GM12878 (cell line): ENCODE measurements around the gene ATG9A. TPM values are rescaled to one million over a fixed set of nuclear protein-coding genes. Genes with fewer than 3 reads are reported as not detected.

Source experiments
- ATAC-seq: fragments of 200-7000 bp; cut with Tn5 transposase; 3 replicates; pipeline ENCODE4 v1.9.1; 2020; ENCODE audit warnings: mild to moderate bottlenecking, moderate library complexity
- BruUV-seq: library from RNA; stranded (reverse); fragments of 400-500 nt; replicated peaks from 2 replicates; lab custom pipeline; 2021; lab: Mats Ljungman, UMichigan
- CTCF ChIA-PET: fragments of 300-600 bp; sonication (Branson Sonifier 250); formaldehyde crosslinking; extraction: SDS; loops from one replicate; lab custom pipeline; 2021; ENCODE audit warnings: inconsistent platforms; lab: Yijun Ruan, JAX
- POLR2A ChIA-PET: fragments of 350-600 bp; formaldehyde crosslinking; extraction: SDS; loops from one replicate; lab custom pipeline; 2021; ENCODE audit warnings: inconsistent platforms; lab: Charles Lee
- RAD21 ChIA-PET: fragments of 300-600 bp; sonication (Branson Sonifier 250); formaldehyde crosslinking; loops from one replicate; lab custom pipeline; 2023; ENCODE audit warnings: antibody characterized with exemption; ENCODE audit not compliant: unreplicated experiment; lab: Charles Lee
- SMC1A ChIA-PET: fragments of 300-600 bp; sonication (Branson Sonifier 250); formaldehyde crosslinking; loops from one replicate; lab custom pipeline; 2023; ENCODE audit not compliant: unreplicated experiment, uncharacterized antibody; lab: Charles Lee
- DNase-seq: peaks from one replicate; pipeline ENCODE4 v3.0.0-alpha.2; 2011; ENCODE audit warnings: low read depth, low spot score
- FAIRE-seq: peaks from 3 replicates; lab custom pipeline; 2011; peaks lifted over from hg19 to GRCh38; lab: Jason Lieb, UNC
- H2AFZ ChIP-seq: 2 replicates; pipeline ENCODE4 v1.6.0; 2011; ENCODE audit warnings: low read depth, low read length, control low read depth; ENCODE audit not compliant: control insufficient read depth
- H3K27ac ChIP-seq: 2 replicates; pipeline ENCODE4 v1.5.1; 2011; ENCODE audit warnings: control low read depth; ENCODE audit not compliant: control insufficient read depth, insufficient read depth
- H3K27me3 ChIP-seq, 2 experiments: replicated peaks in 1 of 2; 2 replicates each; pipeline versions ENCODE4 v1.6.0 to v1.6.1; 2011; ENCODE audit warnings: low read length in 1 of 2; ENCODE audit not compliant: control insufficient read depth in 2 of 2, insufficient read depth in 2 of 2
- H3K36me3 ChIP-seq, 2 experiments: 2 replicates each; pipeline ENCODE4 v1.5.1; 2011; ENCODE audit warnings: low read length in 1 of 2; ENCODE audit not compliant: control insufficient read depth in 2 of 2, insufficient read depth in 2 of 2
- H3K4me1 ChIP-seq: 2 replicates; pipeline ENCODE4 v1.6.1; 2011; ENCODE audit warnings: mild to moderate bottlenecking, low read length, moderate library complexity, mixed read lengths; ENCODE audit not compliant: control insufficient read depth, insufficient read depth
- H3K4me2 ChIP-seq: 2 replicates; pipeline ENCODE4 v1.6.0; 2011; ENCODE audit warnings: control low read depth; ENCODE audit not compliant: control insufficient read depth, insufficient read depth
- H3K4me3 ChIP-seq: fragments of 200-600 bp; sonication (generic); 2 replicates; pipeline ENCODE4 v1.5.1; 2016
- H3K79me2 ChIP-seq: 2 replicates; pipeline ENCODE4 v1.6.0; 2011; ENCODE audit warnings: low read length; ENCODE audit not compliant: control insufficient read depth, insufficient read depth
- H3K9ac ChIP-seq: 2 replicates; pipeline ENCODE4 v1.8.0; 2011; ENCODE audit warnings: low read length, control low read depth, mixed read lengths; ENCODE audit not compliant: control insufficient read depth, insufficient read depth
- H3K9me3 ChIP-seq: replicated peaks from 3 replicates; pipeline ENCODE4 v1.5.1; 2011; ENCODE audit warnings: mild to moderate bottlenecking, low read length; ENCODE audit not compliant: control insufficient read depth, insufficient read depth
- H4K20me1 ChIP-seq: 2 replicates; pipeline ENCODE4 v1.6.0; 2011; ENCODE audit not compliant: control insufficient read depth, insufficient read depth
- CREM ChIP-seq: IDR thresholded peaks from 2 replicates; pipeline ENCODE4 v1.6.1; 2014; ENCODE audit warnings: antibody characterized with exemption, low read depth
- IKZF2 ChIP-seq, 2 experiments: fragments of 450-650 bp; IDR thresholded peaks; 2 replicates each; pipeline ENCODE4 v1.6.1; 2017; ENCODE audit warnings: mild to moderate bottlenecking in 2 of 2, moderate library complexity in 2 of 2
- NBN ChIP-seq: fragments of 450-650 bp; IDR thresholded peaks from 2 replicates; pipeline ENCODE4 v1.6.1; 2016
- PAX5 ChIP-seq: IDR thresholded peaks from 2 replicates; pipeline ENCODE4 v1.6.1; 2011; ENCODE audit warnings: low read depth, low read length, borderline replicate concordance
- RFX5 ChIP-seq: IDR thresholded peaks from 2 replicates; pipeline ENCODE4 v1.6.1; 2011; ENCODE audit warnings: low read depth, low read length, improper control_type of control experiment
- SPI1 ChIP-seq: IDR thresholded peaks from 2 replicates; pipeline ENCODE4 v1.6.1; 2011; ENCODE audit warnings: low read depth, mild to moderate bottlenecking, low read length, moderate library complexity, borderline replicate concordance; ENCODE audit not compliant: insufficient read depth
- WGBS: methylation state at CpG from one replicate; pipeline ENCODE4 v1.1.6; 2016; ENCODE audit warnings: low lambda C conversion rate; ENCODE audit not compliant: insufficient replicate concordance, insufficient coverage; ENCODE audit errors: missing lambda C conversion rate; 5-methylcytosine and 5-hydroxymethylcytosine counted together
- in situ Hi-C: fragments of 300-500 bp; cut with MboI; formaldehyde crosslinking; loops from 9 replicates; pipeline ENCODE4 v1.14.3; 2018; ENCODE audit warnings: mixed read lengths
- intact Hi-C: fragments of 100-400 bp; cut with micrococcal nuclease; formaldehyde crosslinking; loops from one replicate; pipeline ENCODE4 v1.14.2; 2022; ENCODE audit not compliant: unreplicated experiment
- polyA plus RNA-seq, 11 experiments: library from polyadenylated mRNA; depleted of rRNA in 4 of 11; unstranded in 6 of 11; stranded (reverse) in 5 of 11; fragments of >200 nt; fragmentation: Nextera tagmentation in 4 of 11; fragmentation: Illumina TruSeq in 1 of 11; extraction: Ambion mirVana in 4 of 11; extraction: Trizol in 1 of 11; gene quantifications; 1 replicate in 1 of 11; 2 replicates in 10 of 11; pipeline versions ENCODE4 v1.2.1 to v1.2.3, GENCODE V29; 2011 to 2016; ENCODE audit warnings: inconsistent platforms in 2 of 11, missing spikeins in 2 of 11, low read depth in 1 of 11
- total RNA-seq, 4 experiments: library from RNA; depleted of rRNA in 3 of 4; stranded (reverse); fragments of >200 nt in 3 of 4; fragmentation: Illumina TruSeq in 1 of 4; extraction: Trizol in 1 of 4; gene quantifications; 2 replicates each; pipeline versions ENCODE4 v1.2.1 to v1.2.3, GENCODE V29; 2013 to 2021
- TF ChIP-seq, protein P1 (sequence below): fragments of 150-350 bp; IDR thresholded peaks from 2 replicates; pipeline ENCODE4 v1.6.1; 2016; ENCODE audit warnings: low read depth, low read length
- TF ChIP-seq, protein P2 (sequence below): fragments of 450-650 bp; IDR thresholded peaks from 2 replicates; pipeline ENCODE4 v1.6.1; 2016; ENCODE audit warnings: mild to moderate bottlenecking
- TF ChIP-seq, protein P3 (sequence below): IDR thresholded peaks from 2 replicates; pipeline ENCODE4 v1.6.1; 2012; ENCODE audit warnings: low read depth, low read length, improper control_type of control experiment
- TF ChIP-seq, protein P4 (sequence below): fragments of 450-650 bp; IDR thresholded peaks from 2 replicates; pipeline ENCODE4 v1.6.1; 2017; ENCODE audit warnings: low read depth, mild to moderate bottlenecking, moderate library complexity

ATG9A gene
- total and polyA plus RNA-seq, 10 of the 15 experiments (the other 5 are each of a cell fraction or from before 2014, with no cell fraction given): 0.16 to 37.5 (median 14.6) TPM; not detected in 1

DNA sequence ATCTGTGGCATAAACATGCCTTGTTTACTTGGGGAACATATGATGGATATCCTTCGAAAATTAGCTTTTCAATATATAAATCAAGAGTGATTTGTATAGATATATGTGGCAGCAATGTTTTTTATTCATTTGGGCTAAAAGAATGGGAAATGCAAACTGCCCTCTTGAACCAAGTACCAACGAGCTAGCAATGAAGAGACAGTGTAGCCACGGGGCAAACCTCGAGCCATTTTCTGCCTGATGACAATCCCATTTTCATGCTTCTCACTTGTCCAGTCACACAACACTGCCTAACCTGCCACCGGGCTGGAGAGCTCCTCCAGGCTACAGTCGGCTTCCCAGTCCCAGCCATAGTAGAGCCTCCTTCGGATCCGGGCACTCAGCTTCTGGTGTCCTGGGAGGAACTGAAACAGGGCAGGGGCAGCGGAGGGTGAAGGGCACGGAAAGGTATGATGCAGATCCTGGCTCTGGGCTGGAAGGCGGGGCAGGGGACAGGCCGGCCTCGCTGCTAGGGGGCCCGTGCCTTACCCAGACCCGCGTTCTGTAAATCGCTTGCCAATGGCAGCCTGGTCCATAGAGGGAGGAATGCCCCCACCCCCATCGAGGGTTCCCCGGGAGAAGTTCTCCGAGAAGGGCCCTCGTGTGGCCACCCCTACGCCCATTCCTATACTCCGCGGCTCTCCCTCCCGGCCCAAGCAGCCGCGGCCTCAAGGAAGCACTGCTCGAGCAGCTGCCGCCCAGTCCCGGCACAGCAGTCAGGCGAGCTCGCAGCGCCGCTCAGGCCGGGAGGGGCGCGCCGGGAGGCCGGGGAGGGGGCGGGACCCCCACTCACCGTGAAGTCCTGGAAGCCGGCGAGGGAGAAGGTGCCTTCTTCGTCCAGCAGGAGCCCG lies 53.3 kb downstream of the ATG9A start:
- intact Hi-C loops: loop anchor here (1.0 to 5.0 kb wide), 6 partner anchors 16 to 211 kb away; partner anchors contain the start of genes DNAJB2, DNPEP, NHEJ1 and TUBA4A
- H3K79me2 ChIP-seq: peaks cover 32% of the 10 kb centered on the region
- BruUV-seq: TSS peak; percentile 55
- peak overlapping the region; percentile 98 for H3K27ac ChIP-seq
- in situ Hi-C loops: no loop called here
- no peaks in the 10 kb centered on the region for H3K9me3 ChIP-seq
- FAIRE-seq (no peak), DNase-seq (no peak), ATAC-seq (peak; percentile 79)
- H3K4me1 ChIP-seq: peaks cover 10% of the 10 kb centered on the region
- H3K4me3 ChIP-seq: peak overlapping the region; percentile 83
- SMC1A ChIA-PET: interaction anchor here (0.7 to 2.5 kb wide), 15 partner anchors 10 to 203 kb away, joined by 3 to 14 read pairs (median 7); partner anchors contain the start of genes ABCB6, ANKZF1, ATG9A and DNAJB2
- RAD21 ChIA-PET: interaction anchor here (0.7 to 3.7 kb wide), 9 partner anchors 17 to 125 kb away, joined by 4 to 25 read pairs (median 6); partner anchors contain the start of genes DNAJB2 and ZFAND2B
- WGBS: 1% methylated on average over 43 of the region's 45 CpGs
- no peaks in the 10 kb centered on the region for H3K27me3 ChIP-seq
- POLR2A ChIA-PET: interaction anchor here (0.6 to 5.0 kb wide), 16 partner anchors 28 to 280 kb away, joined by 3 to 47 read pairs (median 8); partner anchors contain the start of genes ABCB6, ANKZF1, ATG9A and DNAJB2
- H3K4me2 ChIP-seq: peak overlapping the region; percentile 89
- H3K36me3 ChIP-seq: peaks cover 6 to 9% of the 10 kb centered on the region in 2 experiments
- CTCF ChIA-PET: interaction anchor here (0.6 to 3.9 kb wide), 25 partner anchors 9 to 365 kb away, joined by 3 to 52 read pairs (median 5); partner anchors contain the start of genes DNAJB2, GLB1L, NHEJ1 and STK16
- H3K9ac ChIP-seq: peak overlapping the region; percentile 97
- peak overlapping the region; percentile 82 for H2AFZ ChIP-seq
- no peaks in the 10 kb centered on the region for H4K20me1 ChIP-seq
- TF ChIP-seq, protein P1, sequence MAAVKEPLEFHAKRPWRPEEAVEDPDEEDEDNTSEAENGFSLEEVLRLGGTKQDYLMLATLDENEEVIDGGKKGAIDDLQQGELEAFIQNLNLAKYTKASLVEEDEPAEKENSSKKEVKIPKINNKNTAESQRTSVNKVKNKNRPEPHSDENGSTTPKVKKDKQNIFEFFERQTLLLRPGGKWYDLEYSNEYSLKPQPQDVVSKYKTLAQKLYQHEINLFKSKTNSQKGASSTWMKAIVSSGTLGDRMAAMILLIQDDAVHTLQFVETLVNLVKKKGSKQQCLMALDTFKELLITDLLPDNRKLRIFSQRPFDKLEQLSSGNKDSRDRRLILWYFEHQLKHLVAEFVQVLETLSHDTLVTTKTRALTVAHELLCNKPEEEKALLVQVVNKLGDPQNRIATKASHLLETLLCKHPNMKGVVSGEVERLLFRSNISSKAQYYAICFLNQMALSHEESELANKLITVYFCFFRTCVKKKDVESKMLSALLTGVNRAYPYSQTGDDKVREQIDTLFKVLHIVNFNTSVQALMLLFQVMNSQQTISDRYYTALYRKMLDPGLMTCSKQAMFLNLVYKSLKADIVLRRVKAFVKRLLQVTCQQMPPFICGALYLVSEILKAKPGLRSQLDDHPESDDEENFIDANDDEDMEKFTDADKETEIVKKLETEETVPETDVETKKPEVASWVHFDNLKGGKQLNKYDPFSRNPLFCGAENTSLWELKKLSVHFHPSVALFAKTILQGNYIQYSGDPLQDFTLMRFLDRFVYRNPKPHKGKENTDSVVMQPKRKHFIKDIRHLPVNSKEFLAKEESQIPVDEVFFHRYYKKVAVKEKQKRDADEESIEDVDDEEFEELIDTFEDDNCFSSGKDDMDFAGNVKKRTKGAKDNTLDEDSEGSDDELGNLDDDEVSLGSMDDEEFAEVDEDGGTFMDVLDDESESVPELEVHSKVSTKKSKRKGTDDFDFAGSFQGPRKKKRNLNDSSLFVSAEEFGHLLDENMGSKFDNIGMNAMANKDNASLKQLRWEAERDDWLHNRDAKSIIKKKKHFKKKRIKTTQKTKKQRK: no peak
- TF ChIP-seq, protein P2, sequence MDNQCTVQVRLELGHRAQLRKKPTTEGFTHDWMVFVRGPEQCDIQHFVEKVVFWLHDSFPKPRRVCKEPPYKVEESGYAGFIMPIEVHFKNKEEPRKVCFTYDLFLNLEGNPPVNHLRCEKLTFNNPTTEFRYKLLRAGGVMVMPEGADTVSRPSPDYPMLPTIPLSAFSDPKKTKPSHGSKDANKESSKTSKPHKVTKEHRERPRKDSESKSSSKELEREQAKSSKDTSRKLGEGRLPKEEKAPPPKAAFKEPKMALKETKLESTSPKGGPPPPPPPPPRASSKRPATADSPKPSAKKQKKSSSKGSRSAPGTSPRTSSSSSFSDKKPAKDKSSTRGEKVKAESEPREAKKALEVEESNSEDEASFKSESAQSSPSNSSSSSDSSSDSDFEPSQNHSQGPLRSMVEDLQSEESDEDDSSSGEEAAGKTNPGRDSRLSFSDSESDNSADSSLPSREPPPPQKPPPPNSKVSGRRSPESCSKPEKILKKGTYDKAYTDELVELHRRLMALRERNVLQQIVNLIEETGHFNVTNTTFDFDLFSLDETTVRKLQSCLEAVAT: peak; percentile 11; the same call in 1 of the 2 replicates
- TF ChIP-seq IKZF2 (IDR thresholded peaks at IDR 0.05): 0 out of 4 replicates have a peak, but pooled peaks of 1 of the 2 experiments have one; percentile 9
- no peak for TF ChIP-seq RFX5
- TF ChIP-seq, protein P3, sequence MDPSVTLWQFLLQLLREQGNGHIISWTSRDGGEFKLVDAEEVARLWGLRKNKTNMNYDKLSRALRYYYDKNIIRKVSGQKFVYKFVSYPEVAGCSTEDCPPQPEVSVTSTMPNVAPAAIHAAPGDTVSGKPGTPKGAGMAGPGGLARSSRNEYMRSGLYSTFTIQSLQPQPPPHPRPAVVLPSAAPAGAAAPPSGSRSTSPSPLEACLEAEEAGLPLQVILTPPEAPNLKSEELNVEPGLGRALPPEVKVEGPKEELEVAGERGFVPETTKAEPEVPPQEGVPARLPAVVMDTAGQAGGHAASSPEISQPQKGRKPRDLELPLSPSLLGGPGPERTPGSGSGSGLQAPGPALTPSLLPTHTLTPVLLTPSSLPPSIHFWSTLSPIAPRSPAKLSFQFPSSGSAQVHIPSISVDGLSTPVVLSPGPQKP: no peak
- TF ChIP-seq, protein P4, sequence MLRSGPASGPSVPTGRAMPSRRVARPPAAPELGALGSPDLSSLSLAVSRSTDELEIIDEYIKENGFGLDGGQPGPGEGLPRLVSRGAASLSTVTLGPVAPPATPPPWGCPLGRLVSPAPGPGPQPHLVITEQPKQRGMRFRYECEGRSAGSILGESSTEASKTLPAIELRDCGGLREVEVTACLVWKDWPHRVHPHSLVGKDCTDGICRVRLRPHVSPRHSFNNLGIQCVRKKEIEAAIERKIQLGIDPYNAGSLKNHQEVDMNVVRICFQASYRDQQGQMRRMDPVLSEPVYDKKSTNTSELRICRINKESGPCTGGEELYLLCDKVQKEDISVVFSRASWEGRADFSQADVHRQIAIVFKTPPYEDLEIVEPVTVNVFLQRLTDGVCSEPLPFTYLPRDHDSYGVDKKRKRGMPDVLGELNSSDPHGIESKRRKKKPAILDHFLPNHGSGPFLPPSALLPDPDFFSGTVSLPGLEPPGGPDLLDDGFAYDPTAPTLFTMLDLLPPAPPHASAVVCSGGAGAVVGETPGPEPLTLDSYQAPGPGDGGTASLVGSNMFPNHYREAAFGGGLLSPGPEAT: no peak
- 0 out of 2 replicates have a peak, but pooled peaks have one; percentile 38 for TF ChIP-seq NBN
- peak; percentile 94 for TF ChIP-seq SPI1
- peak; percentile 88 for TF ChIP-seq PAX5
- 0 out of 2 replicates have a peak, but pooled peaks have one; percentile 21 for TF ChIP-seq CREM
